Suprapubic skin (tissue), 4 donors: ENCODE results near the gene MYO16. TPM values are rescaled to one million over a fixed set of nuclear protein-coding genes. Genes with fewer than 3 reads are reported as not detected.

Experiments used
- DNase-seq, 2 donors: peaks; one replicate each; pipeline ENCODE4 v3.0.0-alpha.2; 2019; ENCODE audit warnings: low spot score in 2 of 2
- H3K27ac ChIP-seq: fragments of 200-600 bp; sonication (generic); one replicate; pipeline ENCODE4 v1.5.1; 2019
- H3K27me3 ChIP-seq: fragments of 200-600 bp; sonication (generic); one replicate; pipeline ENCODE4 v1.5.1; 2019
- H3K36me3 ChIP-seq: fragments of 200-600 bp; sonication (generic); one replicate; pipeline ENCODE4 v1.5.1; 2019
- H3K4me1 ChIP-seq: fragments of 200-600 bp; sonication (generic); one replicate; pipeline ENCODE4 v1.5.1; 2019
- H3K4me3 ChIP-seq: fragments of 200-600 bp; sonication (generic); one replicate; pipeline ENCODE4 v1.5.1; 2019; ENCODE audit warnings: mild to moderate bottlenecking
- H3K9me3 ChIP-seq: fragments of 200-600 bp; sonication (generic); one replicate; pipeline ENCODE4 v1.5.1; 2019
- EP300 ChIP-seq: sonication (generic); formaldehyde crosslinking; IDR thresholded peaks from one replicate; pipeline ENCODE4 v1.6.1; 2017; ENCODE audit warnings: antibody characterized with exemption
- POLR2A ChIP-seq, 2 donors: fragments of 450-650 bp; IDR thresholded peaks; one replicate each; pipeline ENCODE4 v1.6.1; 2017; ENCODE audit warnings: antibody characterized with exemption in 2 of 2, mild to moderate bottlenecking in 2 of 2, moderate library complexity in 2 of 2
- POLR2AphosphoS5 ChIP-seq, 3 donors: sonication (generic); formaldehyde crosslinking; IDR thresholded peaks; one replicate each; pipeline ENCODE4 v1.6.1; 2017; ENCODE audit warnings: antibody characterized with exemption in 3 of 3
- WGBS: methylation state at CpG from one replicate; pipeline ENCODE4 v1.1.5; 2018; 5-methylcytosine and 5-hydroxymethylcytosine counted together
- total RNA-seq, 4 donors: library from RNA; depleted of rRNA; stranded (reverse); fragments of >200 nt; gene quantifications; one replicate each; pipeline ENCODE4 v1.1.0, GENCODE V29; 2016
- TF ChIP-seq, protein P1 (sequence below), 2 donors: fragments of 200-600 bp in 1 of 2; fragments of 450-650 bp in 1 of 2; sonication (generic) in 1 of 2; IDR thresholded peaks; one replicate each; pipeline ENCODE4 v1.5.1; 2016 to 2019; ENCODE audit warnings: antibody characterized with exemption in 2 of 2, mild to moderate bottlenecking in 1 of 2, moderate library complexity in 1 of 2

Gene MYO16
- total RNA-seq, 4 donors from 2014 or later = 0.08 to 0.98 (median 0.25) TPM

DNA sequence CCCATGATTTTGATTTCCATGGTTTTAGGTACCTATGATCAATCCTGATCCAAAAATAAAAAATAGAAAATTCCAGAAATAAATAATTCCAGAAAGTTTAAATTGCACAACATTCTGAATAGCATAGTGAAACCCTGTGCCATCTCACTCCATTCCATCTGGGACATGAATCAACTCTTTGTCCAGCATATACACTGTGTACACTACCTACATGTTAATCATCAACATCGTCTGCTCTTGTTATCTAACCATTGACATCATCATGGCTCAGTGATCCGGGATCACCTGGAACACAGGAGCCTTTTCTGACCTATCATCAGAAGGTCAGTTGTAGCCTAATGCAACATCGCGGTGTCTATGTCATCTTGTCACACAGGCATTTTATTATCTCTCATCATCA lies 75.6 kb downstream of the MYO16 start:
- H3K9me3 ChIP-seq = peaks cover 14% of the 10 kb centered on the region
- H3K27me3 ChIP-seq = no peaks in the 10 kb centered on the region
- no peaks in the 10 kb centered on the region for H3K36me3 ChIP-seq
- no peak for DNase-seq
- WGBS = 91% methylated on average over 4 of the region's 4 CpGs
- H3K27ac ChIP-seq = no peak overlapping the region
- H3K4me3 ChIP-seq = no peak overlapping the region
- H3K4me1 ChIP-seq = no peaks in the 10 kb centered on the region
- TF ChIP-seq POLR2AphosphoS5 (IDR thresholded peaks at IDR 0.05) (no peak), EP300 (no peak), POLR2A (IDR thresholded peaks at IDR 0.05) (no peak)
- TF ChIP-seq, protein P1, sequence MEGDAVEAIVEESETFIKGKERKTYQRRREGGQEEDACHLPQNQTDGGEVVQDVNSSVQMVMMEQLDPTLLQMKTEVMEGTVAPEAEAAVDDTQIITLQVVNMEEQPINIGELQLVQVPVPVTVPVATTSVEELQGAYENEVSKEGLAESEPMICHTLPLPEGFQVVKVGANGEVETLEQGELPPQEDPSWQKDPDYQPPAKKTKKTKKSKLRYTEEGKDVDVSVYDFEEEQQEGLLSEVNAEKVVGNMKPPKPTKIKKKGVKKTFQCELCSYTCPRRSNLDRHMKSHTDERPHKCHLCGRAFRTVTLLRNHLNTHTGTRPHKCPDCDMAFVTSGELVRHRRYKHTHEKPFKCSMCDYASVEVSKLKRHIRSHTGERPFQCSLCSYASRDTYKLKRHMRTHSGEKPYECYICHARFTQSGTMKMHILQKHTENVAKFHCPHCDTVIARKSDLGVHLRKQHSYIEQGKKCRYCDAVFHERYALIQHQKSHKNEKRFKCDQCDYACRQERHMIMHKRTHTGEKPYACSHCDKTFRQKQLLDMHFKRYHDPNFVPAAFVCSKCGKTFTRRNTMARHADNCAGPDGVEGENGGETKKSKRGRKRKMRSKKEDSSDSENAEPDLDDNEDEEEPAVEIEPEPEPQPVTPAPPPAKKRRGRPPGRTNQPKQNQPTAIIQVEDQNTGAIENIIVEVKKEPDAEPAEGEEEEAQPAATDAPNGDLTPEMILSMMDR (IDR thresholded peaks at IDR 0.05) = no peak

DNA sequence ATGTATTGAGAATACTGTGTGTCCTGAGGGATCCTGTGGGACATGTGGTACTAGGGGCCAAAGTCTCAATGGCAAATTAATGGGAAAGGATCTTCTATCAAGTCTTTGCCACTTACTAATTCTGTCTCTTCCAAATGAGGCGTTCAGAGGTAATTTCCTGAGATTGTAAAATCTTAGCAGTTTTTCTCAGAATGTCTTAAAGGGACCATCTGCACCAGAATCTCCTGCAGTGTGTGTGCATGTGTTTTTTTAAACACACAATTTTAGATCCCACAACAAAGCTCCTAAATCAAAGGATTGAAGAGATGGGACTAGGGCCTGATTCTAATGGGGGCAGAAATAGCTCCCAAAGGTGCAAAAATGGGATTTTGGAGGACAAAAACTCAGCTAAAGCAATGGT lies 78.2 kb downstream of the MYO16 start:
- no peak overlapping the region for H3K4me3 ChIP-seq

DNA sequence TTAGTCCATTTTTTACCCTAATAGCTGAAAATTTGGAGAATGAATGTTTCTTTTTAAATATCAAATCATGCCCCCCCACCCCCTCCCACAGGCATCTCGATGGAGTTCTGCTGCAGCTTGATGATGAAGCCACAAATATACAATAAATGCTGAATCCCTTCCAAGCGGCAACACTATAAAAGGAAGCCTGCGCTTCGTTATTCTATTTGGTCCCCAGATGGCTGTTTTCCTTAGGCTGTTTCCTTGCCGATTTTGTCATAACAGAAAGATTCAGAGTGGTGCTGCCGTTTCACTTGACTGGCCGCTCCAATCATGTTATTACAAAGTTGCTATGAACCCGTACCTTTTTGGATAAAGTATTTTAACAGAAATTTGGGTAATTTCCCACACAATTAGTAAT lies 79.5 kb downstream of the MYO16 start:
- 55% methylated on average over 8 of the region's 8 CpGs for WGBS

More for the DNA sequence above, 78.2 kb downstream of the MYO16 start:
- DNase-seq = no peak
- Histone ChIP-seq H3K27ac (no peak overlapping the region), H3K9me3 (no peaks in the 10 kb centered on the region), H3K4me1 (no peaks in the 10 kb centered on the region), H3K36me3 (no peaks in the 10 kb centered on the region), H3K27me3 (no peaks in the 10 kb centered on the region)
- TF ChIP-seq EP300 (no peak), POLR2AphosphoS5 (IDR thresholded peaks at IDR 0.05) (no peak), POLR2A (IDR thresholded peaks at IDR 0.05) (no peak)
- TF ChIP-seq, protein P1 (IDR thresholded peaks at IDR 0.05) = no peak
- WGBS = 50% methylated on average over 1 of the region's 1 CpG

GRCh38 chr13:108711386-108711785 lies 82.0 kb downstream of the MYO16 start:
- no peak overlapping the region for H3K27ac ChIP-seq
- H3K4me3 ChIP-seq = no peak overlapping the region
- TF ChIP-seq POLR2A (IDR thresholded peaks at IDR 0.05) (no peak), POLR2AphosphoS5 (IDR thresholded peaks at IDR 0.05) (no peak), EP300 (no peak)
- TF ChIP-seq, protein P1 (IDR thresholded peaks at IDR 0.05) = no peak
- no peaks in the 10 kb centered on the region for H3K4me1 ChIP-seq
- H3K36me3 ChIP-seq = no peaks in the 10 kb centered on the region
- no peak for DNase-seq
- H3K27me3 ChIP-seq = no peaks in the 10 kb centered on the region
- WGBS = 49% methylated on average over 6 of the region's 6 CpGs
- no peaks in the 10 kb centered on the region for H3K9me3 ChIP-seq

More for the DNA sequence above, 79.5 kb downstream of the MYO16 start:
- no peak overlapping the region for H3K27ac ChIP-seq
- H3K4me3 ChIP-seq = no peak overlapping the region
- no peak for DNase-seq
- TF ChIP-seq POLR2A (IDR thresholded peaks at IDR 0.05) = no peak
- TF ChIP-seq POLR2AphosphoS5 (IDR thresholded peaks at IDR 0.05) = no peak
- no peak for TF ChIP-seq EP300
- TF ChIP-seq, protein P1 (IDR thresholded peaks at IDR 0.05) = no peak
- H3K36me3 ChIP-seq = no peaks in the 10 kb centered on the region
- H3K27me3 ChIP-seq = no peaks in the 10 kb centered on the region
- no peaks in the 10 kb centered on the region for H3K4me1 ChIP-seq
- H3K9me3 ChIP-seq = no peaks in the 10 kb centered on the region

- no peak overlapping the region for H3K4me3 ChIP-seq
- no peak overlapping the region for H3K27ac ChIP-seq
- DNase-seq = no peak
- H3K9me3 ChIP-seq = no peaks in the 10 kb centered on the region
- no peaks in the 10 kb centered on the region for H3K36me3 ChIP-seq
- TF ChIP-seq, protein P1 (IDR thresholded peaks at IDR 0.05) = no peak
- TF ChIP-seq POLR2AphosphoS5 (IDR thresholded peaks at IDR 0.05) = no peak
- no peak for TF ChIP-seq POLR2A (IDR thresholded peaks at IDR 0.05)
- no peak for TF ChIP-seq EP300
- 63% methylated on average over 2 of the region's 2 CpGs for WGBS
- H3K4me1 ChIP-seq = no peaks in the 10 kb centered on the region
- H3K27me3 ChIP-seq = no peaks in the 10 kb centered on the region
Observed at GRCh38 chr13:108725471-108725870, 96.1 kb downstream of the MYO16 start.
